Neuronal stem cell (in vitro differentiated cells): Measurements from ENCODE around the gene PTPRG.

Source experiments
- DNase-seq: peaks from one replicate; pipeline ENCODE4 v3.0.0-alpha.2; 2013; ENCODE audit warnings: low spot score
- H2AFZ ChIP-seq: one replicate; pipeline ENCODE4 v1.6.1; 2013; ENCODE audit warnings: mild to moderate bottlenecking, low read length, inconsistent platforms
- H2AK5ac ChIP-seq: 2 replicates; pipeline ENCODE4 v1.6.1; 2013; ENCODE audit warnings: low read depth, mild to moderate bottlenecking, inconsistent platforms, low read length, moderate library complexity, mixed read lengths
- H2BK120ac ChIP-seq: 2 replicates; pipeline ENCODE4 v1.6.1; 2013; ENCODE audit warnings: low read depth, mild to moderate bottlenecking, inconsistent platforms, low read length, moderate library complexity, mixed read lengths
- H2BK12ac ChIP-seq: one replicate; pipeline ENCODE4 v1.6.1; 2013; ENCODE audit warnings: low read length, inconsistent platforms
- H2BK15ac ChIP-seq: 2 replicates; pipeline ENCODE4 v1.6.1; 2013; ENCODE audit warnings: mild to moderate bottlenecking, low read length, inconsistent platforms, mixed read lengths
- H2BK5ac ChIP-seq: one replicate; pipeline ENCODE4 v1.6.1; 2013; ENCODE audit warnings: inconsistent platforms, mild to moderate bottlenecking, low read length, moderate library complexity
- H3K14ac ChIP-seq: one replicate; pipeline ENCODE4 v1.6.1; 2013; ENCODE audit warnings: low read length, inconsistent platforms
- H3K18ac ChIP-seq: 2 replicates; pipeline ENCODE4 v1.6.1; 2013; ENCODE audit warnings: low read length, inconsistent platforms
- H3K23ac ChIP-seq: 2 replicates; pipeline ENCODE4 v1.6.1; 2013; ENCODE audit warnings: low read depth, mild to moderate bottlenecking, mixed read lengths, low read length, inconsistent platforms; ENCODE audit not compliant: poor library complexity
- H3K27ac ChIP-seq: replicated peaks from 3 replicates; pipeline ENCODE4 v1.5.1; 2013; ENCODE audit warnings: low read length, inconsistent platforms
- H3K27me3 ChIP-seq, 3 experiments: 2 replicates each; pipeline ENCODE4 v1.6.1; 2013; ENCODE audit warnings: low read length in 3 of 3, mild to moderate bottlenecking in 2 of 3, inconsistent platforms in 1 of 3, low read depth in 1 of 3, mixed read lengths in 1 of 3, moderate library complexity in 1 of 3; ENCODE audit not compliant: control insufficient read depth in 3 of 3, insufficient read depth in 3 of 3
- H3K36me3 ChIP-seq, 2 donors: replicated peaks in 1 of 2; 2 replicates each; pipeline ENCODE4 v1.6.1; 2013; ENCODE audit warnings: low read length in 2 of 2; ENCODE audit not compliant: control insufficient read depth in 2 of 2, insufficient read depth in 2 of 2
- H3K4ac ChIP-seq: 2 replicates; pipeline ENCODE4 v1.6.1; 2013; ENCODE audit warnings: inconsistent platforms, mild to moderate bottlenecking, low read length, moderate library complexity
- H3K4me1 ChIP-seq, 2 donors: 1 replicate in 1 of 2; 2 replicates in 1 of 2; pipeline ENCODE4 v1.6.1; 2013; ENCODE audit warnings: low read length in 2 of 2, low read depth in 1 of 2; ENCODE audit not compliant: control insufficient read depth in 2 of 2, insufficient read depth in 1 of 2
- H3K4me2 ChIP-seq: one replicate; pipeline ENCODE4 v1.6.1; 2013; ENCODE audit warnings: mild to moderate bottlenecking, low read length, inconsistent platforms; ENCODE audit not compliant: insufficient read depth, poor library complexity, severe bottlenecking
- H3K4me3 ChIP-seq, 2 donors: 2 replicates each; pipeline ENCODE4 v1.5.1; 2013; ENCODE audit warnings: low read length in 2 of 2, mild to moderate bottlenecking in 2 of 2, inconsistent platforms in 1 of 2, moderate library complexity in 1 of 2
- H3K79me1 ChIP-seq: one replicate; pipeline ENCODE4 v1.6.1; 2013; ENCODE audit warnings: low read depth, mild to moderate bottlenecking, inconsistent platforms, low read length, moderate library complexity
- H3K9ac ChIP-seq: one replicate; pipeline ENCODE4 v1.6.1; 2013; ENCODE audit warnings: mild to moderate bottlenecking, low read depth, low read length, inconsistent platforms; ENCODE audit not compliant: poor library complexity
- H3K9me3 ChIP-seq, 2 donors: replicated peaks in 1 of 2; 2 replicates each; pipeline versions ENCODE3 to v1.6.1; 2013; ENCODE audit warnings: low read length in 2 of 2, mild to moderate bottlenecking in 2 of 2, inconsistent platforms in 1 of 2, low read depth in 1 of 2, mixed read lengths in 1 of 2, moderate library complexity in 1 of 2; ENCODE audit not compliant: control insufficient read depth in 2 of 2, insufficient read depth in 1 of 2
- H4K8ac ChIP-seq: one replicate; pipeline ENCODE4 v1.6.1; 2013; ENCODE audit warnings: low read depth, mild to moderate bottlenecking, inconsistent platforms, low read length, moderate library complexity
- H4K91ac ChIP-seq: one replicate; pipeline ENCODE4 v1.6.1; 2013; ENCODE audit warnings: low read length, low read depth, mild to moderate bottlenecking, inconsistent platforms; ENCODE audit not compliant: poor library complexity
- WGBS, 2 donors: extraction: QIAGEN DNeasy Blood & Tissue Kit; methylation state at CpG; one replicate each; pipeline ENCODE4 v1.1.7; 2013; ENCODE audit warnings: missing lambda C conversion rate in 2 of 2, mixed read lengths in 1 of 2; ENCODE audit not compliant: insufficient read length in 2 of 2, insufficient replicate concordance in 1 of 2; ENCODE audit errors: extremely low coverage in 2 of 2; 5-methylcytosine and 5-hydroxymethylcytosine counted together

The PTPRG gene

DNA sequence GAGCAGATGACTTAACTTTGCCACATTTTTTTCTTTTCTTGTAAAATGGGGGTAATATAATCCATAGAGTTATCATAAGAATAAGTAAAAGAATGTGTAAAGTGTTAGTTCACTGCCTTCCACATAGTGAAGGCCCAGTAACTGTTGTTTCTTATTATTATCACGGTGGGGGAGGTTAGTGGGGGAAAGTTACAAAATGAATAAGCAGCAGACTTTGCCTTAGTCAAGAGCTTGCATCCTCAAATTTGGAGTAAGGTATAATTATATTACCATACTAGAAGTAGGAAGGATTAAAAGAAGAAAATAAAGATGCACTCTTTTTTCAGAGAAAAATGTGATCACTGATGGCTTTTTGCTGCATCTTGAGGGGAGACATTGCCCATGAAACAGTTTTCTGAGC is 247.6 kb downstream of the PTPRG start:
- WGBS, 2 donors = no CpG with 5 or more reads among the region's 1 CpG
- no peak overlapping the region for H2BK5ac ChIP-seq
- no peak overlapping the region for H4K91ac ChIP-seq
- H2AK5ac ChIP-seq = no peak overlapping the region
- H2BK15ac ChIP-seq = no peak overlapping the region
- no peaks in the 10 kb centered on the region for H3K27me3 ChIP-seq
- no peaks in the 10 kb centered on the region for H3K36me3 ChIP-seq
- no peak overlapping the region for H2BK12ac ChIP-seq
- no peak overlapping the region for H4K8ac ChIP-seq
- H3K18ac ChIP-seq = no peak overlapping the region
- H3K9me3 ChIP-seq = no peaks in the 10 kb centered on the region
- no peak overlapping the region for H3K4me3 ChIP-seq
- no peak overlapping the region for H2BK120ac ChIP-seq
- DNase-seq = no peak
- no peak overlapping the region for H3K27ac ChIP-seq
- H2AFZ ChIP-seq = no peak overlapping the region
- no peak overlapping the region for H3K4ac ChIP-seq
- H3K79me1 ChIP-seq = no peaks in the 10 kb centered on the region
- no peak overlapping the region for H3K9ac ChIP-seq
- no peak overlapping the region for H3K14ac ChIP-seq
- no peak overlapping the region for H3K23ac ChIP-seq
- no peak overlapping the region for H3K4me2 ChIP-seq
- H3K4me1 ChIP-seq = peaks cover 9 to 10% of the 10 kb centered on the region in 2 donors

GRCh38 chr3:61809879-61810278 is 248.5 kb downstream of the PTPRG start:
- Histone ChIP-seq H4K8ac (no peak overlapping the region), H3K14ac (no peak overlapping the region), H3K23ac (no peak overlapping the region), H3K4me2 (no peak overlapping the region), H3K9me3 (no peaks in the 10 kb centered on the region), H3K27me3 (no peaks in the 10 kb centered on the region), H4K91ac (no peak overlapping the region), H3K4me1 (peaks cover 9 to 10% of the 10 kb centered on the region in 2 donors), H2BK12ac (no peak overlapping the region), H3K9ac (no peak overlapping the region), H2AK5ac (no peak overlapping the region), H3K18ac (no peak overlapping the region), H3K79me1 (no peaks in the 10 kb centered on the region), H3K27ac (no peak overlapping the region), H2BK120ac (no peak overlapping the region), H3K36me3 (no peaks in the 10 kb centered on the region), H3K4me3 (no peak overlapping the region), H2AFZ (no peak overlapping the region), H2BK15ac (no peak overlapping the region), H2BK5ac (no peak overlapping the region), H3K4ac (no peak overlapping the region)
- no CpG with 5 or more reads among the region's 1 CpG for whole genome bisulfite sequencing, 2 donors
- no peak for DNase-seq

DNA sequence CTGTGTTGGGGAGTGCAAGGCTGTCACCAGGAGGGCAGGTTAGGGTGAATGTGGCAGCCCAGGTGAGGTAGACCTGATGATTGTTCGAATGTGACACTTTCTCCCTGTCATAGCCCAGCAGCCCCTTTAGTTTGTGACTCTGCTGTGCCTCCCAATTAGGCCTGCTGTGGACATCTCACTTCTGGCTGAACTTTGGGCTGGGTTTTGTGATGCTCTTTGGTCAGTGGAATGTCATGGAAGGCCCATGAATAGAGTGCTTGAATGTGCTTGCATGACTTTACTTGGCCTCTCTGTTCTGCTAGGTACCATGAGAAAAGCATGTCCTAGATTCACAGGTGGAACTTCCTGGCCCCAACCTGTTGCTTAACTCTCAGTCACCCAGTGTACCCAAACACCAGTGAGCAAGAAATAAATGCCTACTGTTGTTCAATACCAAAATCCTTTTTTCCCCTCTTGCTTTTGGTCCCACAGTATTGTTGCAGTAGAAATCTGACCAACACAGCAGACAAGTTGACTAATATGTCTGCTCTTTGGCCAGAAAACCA is 249.7 kb downstream of the PTPRG start:
- no peak for DNase-seq
- Histone ChIP-seq H3K9ac (no peak overlapping the region), H3K79me1 (no peaks in the 10 kb centered on the region), H3K18ac (no peak overlapping the region), H3K4me1 (peaks cover 9 to 10% of the 10 kb centered on the region in 2 donors), H3K23ac (no peak overlapping the region), H2AFZ (no peak overlapping the region), H2BK12ac (no peak overlapping the region), H2BK15ac (no peak overlapping the region), H3K36me3 (no peaks in the 10 kb centered on the region), H3K27ac (no peak overlapping the region), H4K8ac (no peak overlapping the region), H2AK5ac (no peak overlapping the region), H2BK120ac (no peak overlapping the region), H3K4me3 (no peak overlapping the region), H4K91ac (no peak overlapping the region), H3K4me2 (no peak overlapping the region), H3K14ac (no peak overlapping the region), H3K27me3 (no peaks in the 10 kb centered on the region), H3K9me3 (no peaks in the 10 kb centered on the region), H3K4ac (no peak overlapping the region), H2BK5ac (no peak overlapping the region)
- no CpG with 5 or more reads among the region's 1 CpG for WGBS, 2 donors

GRCh38 chr3:61811652-61812051 is 250.3 kb downstream of the PTPRG start:
- Histone ChIP-seq H3K4ac (no peak overlapping the region), H3K9me3 (no peaks in the 10 kb centered on the region), H3K4me2 (no peak overlapping the region), H2AFZ (no peak overlapping the region), H3K79me1 (no peaks in the 10 kb centered on the region), H3K18ac (no peak overlapping the region), H3K14ac (no peak overlapping the region), H2BK15ac (no peak overlapping the region), H2AK5ac (no peak overlapping the region), H3K4me3 (no peak overlapping the region), H3K9ac (no peak overlapping the region), H3K4me1 (peaks cover 9 to 10% of the 10 kb centered on the region in 2 donors), H2BK5ac (no peak overlapping the region), H3K27ac (no peak overlapping the region), H3K27me3 (no peaks in the 10 kb centered on the region), H4K8ac (no peak overlapping the region), H2BK120ac (no peak overlapping the region), H3K23ac (no peak overlapping the region), H3K36me3 (no peaks in the 10 kb centered on the region), H4K91ac (no peak overlapping the region), H2BK12ac (no peak overlapping the region)
- WGBS, 2 donors = no CpG with 5 or more reads among the region's 3 CpGs
- no peak for DNase-seq
